H1 (cell line): ENCODE measurements around the gene CD48. TPM values are rescaled to one million over a fixed set of nuclear protein-coding genes. Genes with fewer than 3 reads are reported as not detected.

ENCODE experiments used
- CTCF ChIA-PET: fragments of 300-600 bp; sonication (Branson Sonifier 250); formaldehyde crosslinking; loops from one replicate; lab custom pipeline; 2021; ENCODE audit not compliant: partially characterized antibody; lab: Charles Lee
- POLR2A ChIA-PET: fragments of 300-600 bp; sonication (Branson Sonifier 250); formaldehyde crosslinking; loops from one replicate; lab custom pipeline; 2021; ENCODE audit warnings: inconsistent platforms; ENCODE audit not compliant: partially characterized antibody; lab: Charles Lee
- DNase-seq, 2 experiments: peaks; one replicate each; pipeline versions ENCODE4 v3.0.0 to v3.0.0-alpha.2; 2010 to 2022; ENCODE audit warnings: low spot score in 2 of 2, low read depth in 1 of 2, mixed read lengths in 1 of 2
- FAIRE-seq: peaks from 2 replicates; lab custom pipeline; 2011; peaks lifted over from hg19 to GRCh38; lab: Jason Lieb, UNC
- H2AFZ ChIP-seq: 2 replicates; pipeline ENCODE4 v1.8.1; 2012; ENCODE audit warnings: low read length, inconsistent platforms
- H2AK5ac ChIP-seq: 2 replicates; pipeline ENCODE4 v1.6.1; 2013; ENCODE audit warnings: low read depth, low read length
- H2BK120ac ChIP-seq: replicated peaks from 2 replicates; pipeline ENCODE3; 2013; ENCODE audit warnings: low read depth, low read length, inconsistent platforms
- H2BK12ac ChIP-seq: 2 replicates; pipeline ENCODE4 v1.6.1; 2013; ENCODE audit warnings: low read depth, low read length
- H2BK15ac ChIP-seq: 2 replicates; pipeline ENCODE4 v1.6.1; 2013; ENCODE audit warnings: low read length
- H2BK20ac ChIP-seq: 2 replicates; pipeline ENCODE4 v1.6.1; 2013; ENCODE audit warnings: low read length
- H2BK5ac ChIP-seq: 2 replicates; pipeline ENCODE4 v1.6.1; 2013; ENCODE audit warnings: low read depth, low read length
- H3K14ac ChIP-seq: 2 replicates; pipeline ENCODE4 v1.6.1; 2013; ENCODE audit warnings: inconsistent platforms; ENCODE audit not compliant: insufficient read length
- H3K18ac ChIP-seq: 2 replicates; pipeline ENCODE4 v1.6.1; 2013; ENCODE audit warnings: low read length; ENCODE audit errors: extremely low read depth
- H3K23ac ChIP-seq: 2 replicates; pipeline ENCODE4 v1.6.1; 2013; ENCODE audit warnings: inconsistent platforms; ENCODE audit not compliant: insufficient read length
- H3K23me2 ChIP-seq: 2 replicates; pipeline ENCODE4 v1.6.1; 2013; ENCODE audit warnings: low read depth, low read length
- H3K27ac ChIP-seq: 2 replicates; pipeline ENCODE4 v1.6.1; 2011; ENCODE audit warnings: low read depth, low read length, inconsistent platforms
- H3K27me3 ChIP-seq, 4 experiments: replicated peaks in 1 of 4; 1 replicate in 1 of 4; 2 replicates in 3 of 4; pipeline versions ENCODE4 v1.6.1 to v1.8.1; 2011 to 2013; ENCODE audit warnings: low read length in 3 of 4, mild to moderate bottlenecking in 3 of 4, inconsistent platforms in 2 of 4, mixed read lengths in 2 of 4, moderate library complexity in 1 of 4; ENCODE audit not compliant: control insufficient read depth in 3 of 4, insufficient read depth in 3 of 4; ENCODE audit errors: extremely low read depth in 1 of 4
- H3K36me3 ChIP-seq, 4 experiments: 2 replicates each; pipeline versions ENCODE4 v1.6.1 to v1.8.1; 2011 to 2013; ENCODE audit warnings: mild to moderate bottlenecking in 4 of 4, low read length in 3 of 4, moderate library complexity in 2 of 4, control low read depth in 1 of 4, inconsistent platforms in 1 of 4; ENCODE audit not compliant: insufficient read depth in 4 of 4, control insufficient read depth in 2 of 4
- H3K4ac ChIP-seq: replicated peaks from 2 replicates; pipeline ENCODE3; 2013; ENCODE audit warnings: low read length, low read depth, mixed read lengths, inconsistent platforms; ENCODE audit not compliant: insufficient read length
- H3K4me1 ChIP-seq, 4 experiments: replicated peaks in 1 of 4; 1 replicate in 1 of 4; 2 replicates in 3 of 4; pipeline versions ENCODE4 v1.6.1 to v1.8.1; 2011 to 2013; ENCODE audit warnings: low read length in 3 of 4, inconsistent platforms in 2 of 4, mixed read lengths in 1 of 4; ENCODE audit not compliant: insufficient read depth in 4 of 4, control insufficient read depth in 3 of 4
- H3K4me2 ChIP-seq, 2 experiments: 2 replicates each; pipeline versions ENCODE4 v1.6.1 to v1.8.1; 2011 to 2013; ENCODE audit warnings: low read depth in 2 of 2, low read length in 2 of 2, control low read depth in 1 of 2, inconsistent platforms in 1 of 2, mild to moderate bottlenecking in 1 of 2; ENCODE audit not compliant: insufficient read depth in 1 of 2
- H3K4me3 ChIP-seq, 4 experiments: fragments of 200-600, 300-600 bp in 1 of 4; sonication (generic), shearing (Covaris generic), sonication (Bioruptor Twin) in 1 of 4; 2 replicates each; pipeline versions ENCODE4 v1.5.1 to v1.8.1; 2011 to 2016; ENCODE audit warnings: low read length in 4 of 4, low read depth in 3 of 4, control low read depth in 2 of 4, inconsistent platforms in 2 of 4, mild to moderate bottlenecking in 2 of 4, mixed read lengths in 1 of 4, moderate library complexity in 1 of 4; ENCODE audit not compliant: insufficient read depth in 2 of 4; ENCODE audit errors: extremely low read depth in 1 of 4
- H3K56ac ChIP-seq: replicated peaks from 2 replicates; pipeline ENCODE3; 2013; ENCODE audit warnings: low read depth, mild to moderate bottlenecking, mixed read lengths, low read length, inconsistent platforms; ENCODE audit not compliant: insufficient read length
- H3K79me1 ChIP-seq: 2 replicates; pipeline ENCODE4 v1.6.1; 2013; ENCODE audit warnings: low read depth, low read length, control low read depth
- H3K79me2 ChIP-seq, 2 experiments: 2 replicates each; pipeline versions ENCODE4 v1.6.1 to v1.8.1; 2012 to 2013; ENCODE audit warnings: low read length in 2 of 2, mild to moderate bottlenecking in 2 of 2, inconsistent platforms in 1 of 2; ENCODE audit not compliant: insufficient read depth in 2 of 2, control insufficient read depth in 1 of 2
- H3K9ac ChIP-seq, 4 experiments: replicated peaks in 1 of 4; 1 replicate in 1 of 4; 2 replicates in 3 of 4; pipeline versions ENCODE4 v1.6.1 to v1.8.1; 2011 to 2013; ENCODE audit warnings: low read depth in 3 of 4, low read length in 3 of 4, control low read depth in 2 of 4, mild to moderate bottlenecking in 2 of 4, moderate library complexity in 2 of 4, inconsistent platforms in 1 of 4; ENCODE audit errors: extremely low read depth in 1 of 4
- H3K9me3 ChIP-seq, 2 experiments: 2 replicates each; pipeline versions ENCODE4 v1.6.1 to v1.8.1; 2012 to 2013; ENCODE audit warnings: mild to moderate bottlenecking in 2 of 2, moderate library complexity in 2 of 2, control low read depth in 1 of 2, inconsistent platforms in 1 of 2, low read depth in 1 of 2, low read length in 1 of 2, mixed read lengths in 1 of 2; ENCODE audit not compliant: insufficient read depth in 2 of 2
- H4K20me1 ChIP-seq, 2 experiments: replicated peaks in 1 of 2; 2 replicates each; pipeline versions ENCODE3 to v1.8.1; 2011 to 2013; ENCODE audit warnings: inconsistent platforms in 2 of 2, low read length in 2 of 2, mild to moderate bottlenecking in 1 of 2; ENCODE audit not compliant: insufficient read depth in 2 of 2, control insufficient read depth in 1 of 2
- H4K5ac ChIP-seq: 2 replicates; pipeline ENCODE4 v1.6.1; 2013; ENCODE audit warnings: low read length, low read depth, mixed read lengths, inconsistent platforms; ENCODE audit not compliant: insufficient read length
- H4K8ac ChIP-seq: 2 replicates; pipeline ENCODE4 v1.8.0; 2013; ENCODE audit warnings: mild to moderate bottlenecking, moderate library complexity, low read length, inconsistent platforms; ENCODE audit not compliant: insufficient read depth; ENCODE audit errors: extremely low read depth
- H4K91ac ChIP-seq: replicated peaks from 2 replicates; pipeline ENCODE3; 2013; ENCODE audit warnings: low read length, mixed read lengths, inconsistent platforms; ENCODE audit not compliant: insufficient read length
- BRCA1 ChIP-seq: IDR thresholded peaks from 2 replicates; pipeline ENCODE4 v1.6.1; 2012; ENCODE audit warnings: low read depth, low read length, improper control_type of control experiment
- CBX8 ChIP-seq: fragments of 300-800, 300-1000 bp; sonication (generic); IDR thresholded peaks from 2 replicates; pipeline ENCODE4 v1.7.1; 2016; ENCODE audit warnings: low read depth, low read length, borderline replicate concordance
- CHD2 ChIP-seq: IDR thresholded peaks from 2 replicates; pipeline ENCODE4 v1.6.1; 2012; ENCODE audit warnings: low read length, improper control_type of control experiment
- EP300 ChIP-seq, 2 experiments: IDR thresholded peaks; 1 replicate in 1 of 2; 2 replicates in 1 of 2; pipeline ENCODE4 v1.6.1; 2011 to 2012; ENCODE audit warnings: low read depth in 2 of 2, low read length in 2 of 2, mild to moderate bottlenecking in 2 of 2, borderline replicate concordance in 1 of 2, inconsistent platforms in 1 of 2, moderate library complexity in 1 of 2
- NANOG ChIP-seq: IDR thresholded peaks from 2 replicates; pipeline ENCODE4 v1.6.1; 2011; ENCODE audit warnings: low read length, low read depth, mild to moderate bottlenecking, inconsistent platforms; ENCODE audit not compliant: insufficient read depth, poor library complexity, severe bottlenecking
- PHF8 ChIP-seq: fragments of 200-600 bp; sonication (generic); conservative IDR thresholded peaks from 2 replicates; pipeline ENCODE4 v1.7.1; 2012; ENCODE audit warnings: low read depth, mild to moderate bottlenecking, inconsistent platforms, low read length, moderate library complexity
- POU5F1 ChIP-seq: IDR thresholded peaks from 2 replicates; pipeline ENCODE4 v1.6.1; 2011; ENCODE audit warnings: low read depth, mild to moderate bottlenecking, low read length, moderate library complexity
- SIX5 ChIP-seq: IDR thresholded peaks from 2 replicates; pipeline ENCODE4 v1.6.1; 2011; ENCODE audit warnings: mild to moderate bottlenecking, low read depth, low read length
- SP1 ChIP-seq: IDR thresholded peaks from 2 replicates; pipeline ENCODE4 v1.6.1; 2011; ENCODE audit warnings: low read depth, low read length
- SUZ12 ChIP-seq: fragments of 200-600 bp; sonication (generic); IDR thresholded peaks from 2 replicates; pipeline ENCODE4 v1.6.1; 2012; ENCODE audit warnings: mild to moderate bottlenecking, inconsistent platforms, low read length, moderate library complexity, mixed read lengths
- TAF1 ChIP-seq: IDR thresholded peaks from 2 replicates; pipeline ENCODE4 v1.6.1; 2011; ENCODE audit warnings: mild to moderate bottlenecking, low read depth, low read length
- TAF7 ChIP-seq: optimal IDR thresholded peaks from 2 replicates; pipeline ENCODE3; 2011; ENCODE audit warnings: low read depth, mild to moderate bottlenecking, inconsistent platforms, low read length, moderate library complexity, borderline replicate concordance
- TEAD4 ChIP-seq: IDR thresholded peaks from 2 replicates; pipeline ENCODE4 v1.6.1; 2012; ENCODE audit warnings: low read depth, low read length, inconsistent platforms, mixed read lengths
- WGBS, 2 experiments: shearing (Covaris generic) in 1 of 2; methylation state at CpG; one replicate each; pipeline versions ENCODE4 v1.1.6 to v1.1.7; 2013 to 2015; ENCODE audit warnings: low lambda C conversion rate in 2 of 2, mixed read lengths in 2 of 2, inconsistent platforms in 1 of 2, low coverage in 1 of 2, missing lambda C conversion rate in 1 of 2; ENCODE audit not compliant: insufficient replicate concordance in 2 of 2, insufficient coverage in 1 of 2, insufficient read length in 1 of 2; ENCODE audit errors: extremely low coverage in 1 of 2, missing lambda C conversion rate in 1 of 2; 5-methylcytosine and 5-hydroxymethylcytosine counted together
- polyA plus RNA-seq, 7 experiments: library from polyadenylated mRNA; depleted of rRNA in 3 of 7; stranded (reverse) in 5 of 7; unstranded in 2 of 7; fragments of >200 nt in 5 of 7; fragments of 200-250 nt in 2 of 7; gene quantifications; 1 replicate in 5 of 7; 2 replicates in 1 of 7; 4 replicates in 1 of 7; pipeline versions ENCODE4 v1.2.1 to v1.2.3, GENCODE V29; 2011 to 2013; ENCODE audit warnings: missing spikeins in 2 of 7, mixed read lengths in 2 of 7
- total RNA-seq: library from RNA; stranded (reverse); fragmentation: NEBNext Ultra II Directional; extraction: Animal tissue kit (Norgen Biotek cat#: 25700); gene quantifications from 2 replicates; pipeline ENCODE4 v1.2.1, GENCODE V29; 2021
- TF ChIP-seq, protein P1 (sequence below): IDR thresholded peaks from 2 replicates; pipeline ENCODE4 v1.6.1; 2011; ENCODE audit warnings: low read depth, mild to moderate bottlenecking, low read length; ENCODE audit not compliant: insufficient read depth

The CD48 gene
- total and polyA plus RNA-seq, 2 of the 8 experiments (the other 6 are each of a cell fraction or from before 2014, with no cell fraction given) = 0.08 TPM; not detected in 1

- POLR2A ChIA-PET = no interaction called here
- Histone ChIP-seq H3K4me1 (peaks cover 0 to 2% (median under 1%) of the 10 kb centered on the region in 4 experiments; a peak in 1 of 7 replicates), H3K18ac (no peak overlapping the region), H3K4ac (no peak overlapping the region), H3K9me3 (no peaks in the 10 kb centered on the region), H3K56ac (no peak overlapping the region), H3K4me2 (no peak overlapping the region), H2BK5ac (no peak overlapping the region), H3K27ac (no peak overlapping the region), H2BK120ac (no peak overlapping the region), H3K23ac (no peak overlapping the region), H4K5ac (no peak overlapping the region), H3K23me2 (no peaks in the 10 kb centered on the region), H3K79me1 (no peaks in the 10 kb centered on the region; the same call in 1 of the 2 replicates), H2BK12ac (no peak overlapping the region), H4K20me1 (no peaks in the 10 kb centered on the region), H3K36me3 (no peaks in the 10 kb centered on the region), H3K79me2 (no peaks in the 10 kb centered on the region), H3K9ac (no peak overlapping the region), H4K91ac (no peak overlapping the region), H3K4me3 (no peak overlapping the region), H2AFZ (no peak overlapping the region), H4K8ac (no peak overlapping the region), H3K27me3 (no peaks in the 10 kb centered on the region), H2BK20ac (no peak overlapping the region), H3K14ac (no peak overlapping the region), H2AK5ac (no peak overlapping the region), H2BK15ac (no peak overlapping the region)
- FAIRE-seq (no peak), DNase-seq (no peak)
- CTCF ChIA-PET = interaction anchor here (0.6 to 2.1 kb wide), 6 partner anchors 12 to 128 kb away, joined by 3 to 8 read pairs (median 4); no protein-coding TSS in a partner anchor
- 83% methylated on average over 4 of the region's 4 CpGs; no CpG with 5 or more reads in 1 of the 2 experiments for WGBS, 2 experiments
- TF ChIP-seq NANOG = no peak
- TF ChIP-seq EP300 (IDR thresholded peaks at IDR 0.05; ENCODE audit: borderline replicate concordance in 1 of 2, low read depth in 2 of 2, low read length in 2 of 2) = no peak
- TF ChIP-seq TAF7 = no peak
- TF ChIP-seq SUZ12 = no peak
- no peak for TF ChIP-seq POU5F1
- TF ChIP-seq SP1 = no peak
- no peak for TF ChIP-seq SIX5
- TF ChIP-seq, protein P1, sequence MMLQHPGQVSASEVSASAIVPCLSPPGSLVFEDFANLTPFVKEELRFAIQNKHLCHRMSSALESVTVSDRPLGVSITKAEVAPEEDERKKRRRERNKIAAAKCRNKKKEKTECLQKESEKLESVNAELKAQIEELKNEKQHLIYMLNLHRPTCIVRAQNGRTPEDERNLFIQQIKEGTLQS = no peak
- TF ChIP-seq CHD2 = no peak
- no peak for TF ChIP-seq CBX8
- TF ChIP-seq TAF1 = no peak
- TF ChIP-seq BRCA1 = no peak
- TF ChIP-seq TEAD4 = no peak
- no peak for TF ChIP-seq PHF8
Measured at GRCh38 chr1:160708118-160708517, 3.5 kb downstream of the CD48 start.
